ENCODE results near the gene ANAPC1.
"Not testable (repeated sequence)": the region's sequence is repeated elsewhere in the genome, so short reads cannot be mapped to it uniquely, and the experiment has no call there.

GRCh38 chr2:111735420-111735819 is 148.6 kb downstream of the ANAPC1 start:
- not testable (repeated sequence) for TF ChIP-seq CTCF, POLR2AphosphoS5, EP300 (IDR thresholded peaks at IDR 0.05)
